Upper lobe of left lung (tissue), 4 donors: ENCODE measurements around the gene ARHGEF4.

Experiments used
- CTCF ChIP-seq, 6 experiments: fragments of 450-650 bp in 4 of 6; fragments of 200-600 bp in 2 of 6; sonication (generic) in 2 of 6; IDR thresholded peaks; one replicate each; pipeline ENCODE4 v1.5.1; 2016 to 2019; ENCODE audit warnings: antibody characterized with exemption in 6 of 6
- POLR2A ChIP-seq, 4 donors: fragments of 450-650 bp; IDR thresholded peaks; one replicate each; pipeline ENCODE4 v1.5.1; 2016 to 2017; ENCODE audit warnings: antibody characterized with exemption in 4 of 4, mild to moderate bottlenecking in 2 of 4
- POLR2AphosphoS5 ChIP-seq, 2 donors: sonication (generic); formaldehyde crosslinking; IDR thresholded peaks; one replicate each; pipeline ENCODE4 v1.5.1; 2017; ENCODE audit warnings: antibody characterized with exemption in 2 of 2

DNA sequence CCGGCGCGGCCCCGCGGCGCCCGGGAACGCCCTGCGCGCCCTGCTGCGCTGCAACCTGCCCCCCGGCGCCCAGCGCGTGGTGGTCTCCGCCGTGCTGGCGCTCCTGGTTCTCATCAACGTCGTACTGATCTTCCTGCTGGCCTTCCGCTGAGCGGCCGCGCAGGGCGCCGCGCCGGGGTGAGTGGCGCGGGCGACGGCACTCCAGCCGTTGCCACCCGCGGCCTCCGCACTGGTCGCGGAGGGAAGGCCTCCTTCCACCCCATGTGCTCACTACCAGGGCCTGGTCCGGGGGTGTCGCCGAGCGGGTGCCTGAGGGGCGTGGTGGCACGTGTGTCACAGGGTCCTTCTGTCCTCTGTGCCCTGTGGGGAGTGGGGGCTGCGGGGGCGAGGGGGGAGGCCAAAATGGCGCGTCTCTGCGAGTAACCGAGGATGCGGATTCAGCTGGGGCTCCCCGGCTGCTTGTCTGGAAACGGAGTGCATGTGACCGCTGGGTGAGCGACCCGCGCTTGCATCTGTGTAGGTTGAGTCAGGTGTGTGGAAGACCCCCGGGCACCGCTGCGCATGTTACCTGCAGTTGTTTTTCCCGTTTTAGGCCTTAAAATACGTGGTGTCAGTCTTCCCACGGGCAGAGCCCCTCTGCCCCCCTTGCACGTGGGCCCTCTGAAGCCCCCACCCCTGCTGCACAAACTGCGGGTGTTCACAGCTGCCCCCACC lies 198.6 kb downstream of the ARHGEF4 start:
- TF ChIP-seq POLR2AphosphoS5 (IDR thresholded peaks at IDR 0.05) (no peak), CTCF (IDR thresholded peaks at IDR 0.05) (no peak), POLR2A (IDR thresholded peaks at IDR 0.05) (no peak)
